CD14-positive monocyte (primary cell): ENCODE measurements around the gene RPTOR. TPM values are rescaled to one million over a fixed set of nuclear protein-coding genes. Genes with fewer than 3 reads are reported as not detected.

Source experiments
- DNase-seq, 3 donors: peaks; one replicate each; pipeline ENCODE4 v3.0.0-alpha.2; 2011 to 2022
- H2AFZ ChIP-seq: 2 replicates; pipeline ENCODE4 v1.6.0; 2012; ENCODE audit warnings: mild to moderate bottlenecking, low read depth, low read length, inconsistent platforms; ENCODE audit not compliant: insufficient read depth, poor library complexity, severe bottlenecking
- H3K27ac ChIP-seq, 2 donors: 1 replicate in 1 of 2; 2 replicates in 1 of 2; pipeline ENCODE4 v1.5.1; 2012 to 2013; ENCODE audit warnings: low read length in 2 of 2, control low read depth in 1 of 2, inconsistent platforms in 1 of 2, low read depth in 1 of 2, mild to moderate bottlenecking in 1 of 2
- H3K27me3 ChIP-seq, 2 donors: one replicate each; pipeline versions ENCODE4 v1.6.0 to v1.6.1; 2011 to 2013; ENCODE audit warnings: low read length in 2 of 2; ENCODE audit not compliant: control insufficient read depth in 2 of 2, insufficient read depth in 2 of 2
- H3K36me3 ChIP-seq, 2 donors: replicated peaks in 1 of 2; 1 replicate in 1 of 2; 2 replicates in 1 of 2; pipeline versions ENCODE4 v1.5.1 to v1.6.1; 2012 to 2013; ENCODE audit warnings: low read length in 2 of 2, control low read depth in 1 of 2, inconsistent platforms in 1 of 2, mild to moderate bottlenecking in 1 of 2; ENCODE audit not compliant: insufficient read depth in 2 of 2, control insufficient read depth in 1 of 2
- H3K4me1 ChIP-seq, 2 donors: 1 replicate in 1 of 2; 2 replicates in 1 of 2; pipeline versions ENCODE4 v1.5.1 to v1.6.1; 2012 to 2013; ENCODE audit warnings: low read length in 2 of 2, control low read depth in 1 of 2, inconsistent platforms in 1 of 2, mild to moderate bottlenecking in 1 of 2, moderate library complexity in 1 of 2; ENCODE audit not compliant: insufficient read depth in 2 of 2, control insufficient read depth in 1 of 2
- H3K4me2 ChIP-seq: replicated peaks from 2 replicates; pipeline ENCODE3; 2012; ENCODE audit warnings: low read length, moderate library complexity, mild to moderate bottlenecking; ENCODE audit not compliant: poor library complexity, severe bottlenecking; ENCODE audit errors: extremely low read depth
- H3K4me3 ChIP-seq, 3 experiments: fragments of 200-600 bp in 1 of 3; sonication (generic) in 1 of 3; replicated peaks in 1 of 3; 1 replicate in 2 of 3; 2 replicates in 1 of 3; pipeline ENCODE4 v1.5.1; 2011 to 2013; ENCODE audit warnings: low read length in 3 of 3, mild to moderate bottlenecking in 3 of 3, control low read depth in 2 of 3, low read depth in 2 of 3, inconsistent platforms in 1 of 3, moderate library complexity in 1 of 3
- H3K79me2 ChIP-seq: 2 replicates; pipeline ENCODE4 v1.6.0; 2012; ENCODE audit warnings: mild to moderate bottlenecking, control low read depth, inconsistent platforms, low read length, moderate library complexity; ENCODE audit not compliant: insufficient read depth
- H3K9ac ChIP-seq: 2 replicates; pipeline ENCODE4 v1.6.0; 2017; ENCODE audit warnings: low read length, mild to moderate bottlenecking; ENCODE audit not compliant: insufficient read depth, poor library complexity, severe bottlenecking
- H3K9me3 ChIP-seq, 2 donors: replicated peaks in 1 of 2; 1 replicate in 1 of 2; 2 replicates in 1 of 2; pipeline versions ENCODE4 v1.5.1 to v1.6.1; 2012 to 2013; ENCODE audit warnings: low read length in 2 of 2, control low read depth in 1 of 2; ENCODE audit not compliant: control insufficient read depth in 1 of 2, insufficient read depth in 1 of 2
- H4K20me1 ChIP-seq: 2 replicates; pipeline ENCODE4 v1.6.0; 2012; ENCODE audit warnings: mild to moderate bottlenecking, low read length, control low read depth, moderate library complexity; ENCODE audit not compliant: insufficient read depth
- H3K27ac Mint-ChIP-seq, 7 donors: one replicate each; pipeline ENCODE4 v1.8.0; 2020; ENCODE audit warnings: mild to moderate bottlenecking in 7 of 7, mixed read lengths in 7 of 7, moderate library complexity in 6 of 7, inconsistent platforms in 2 of 7
- H3K27me3 Mint-ChIP-seq, 3 donors: one replicate each; pipeline ENCODE4 v1.8.0; 2021 to 2022; ENCODE audit warnings: low read depth in 3 of 3, mild to moderate bottlenecking in 3 of 3, mixed read lengths in 3 of 3, moderate library complexity in 3 of 3, inconsistent platforms in 1 of 3
- H3K36me3 Mint-ChIP-seq, 2 donors: one replicate each; pipeline ENCODE4 v1.8.0; 2020; ENCODE audit warnings: mixed read lengths in 2 of 2, inconsistent platforms in 1 of 2, mild to moderate bottlenecking in 1 of 2
- H3K4me1 Mint-ChIP-seq: one replicate; pipeline ENCODE4 v1.8.0; 2020; ENCODE audit warnings: mild to moderate bottlenecking, mixed read lengths
- H3K4me3 Mint-ChIP-seq, 2 donors: one replicate each; pipeline ENCODE4 v1.8.0; 2020; ENCODE audit warnings: mild to moderate bottlenecking in 2 of 2, mixed read lengths in 2 of 2, moderate library complexity in 1 of 2
- H3K9me3 Mint-ChIP-seq, 7 donors: one replicate each; pipeline ENCODE4 v1.8.0; 2020 to 2022; ENCODE audit warnings: mixed read lengths in 7 of 7, mild to moderate bottlenecking in 6 of 7, moderate library complexity in 6 of 7, inconsistent platforms in 2 of 7
- CTCF ChIP-seq: fragments of 200-600 bp; IDR thresholded peaks from one replicate; pipeline ENCODE4 v1.8.0; 2022; ENCODE audit warnings: antibody characterized with exemption, mild to moderate bottlenecking
- WGBS: methylation state at CpG from one replicate; pipeline ENCODE4 v1.1.5; 2013; ENCODE audit warnings: missing lambda C conversion rate; ENCODE audit not compliant: insufficient coverage; 5-methylcytosine and 5-hydroxymethylcytosine counted together
- intact Hi-C, 2 donors: fragments of 100-400 bp; cut with micrococcal nuclease; formaldehyde crosslinking; loops; one replicate each; pipeline versions ENCODE4 v1.15.0 to v1.15.1; 2023
- polyA plus RNA-seq, 3 donors: library from polyadenylated mRNA; depleted of rRNA in 1 of 3; unstranded in 2 of 3; stranded (reverse) in 1 of 3; fragments of 300-500 nt in 2 of 3; fragments of >200 nt in 1 of 3; fragmentation: Illumina TruSeq in 2 of 3; gene quantifications; 1 replicate in 2 of 3; 2 replicates in 1 of 3; pipeline ENCODE4 v1.2.3, GENCODE V29; 2012 to 2021

RPTOR gene
- polyA plus RNA-seq, 3 donors: 1.1 to 8.7 (median 2.6) TPM

- H3K9ac ChIP-seq: no peak overlapping the region
- H3K4me1 ChIP-seq: no peaks in the 10 kb centered on the region
- WGBS: over 99% methylated on average over 12 of the region's 12 CpGs
- Mint-ChIP-seq H3K27ac (peak overlapping the region in 1 of 7 donors; percentile 67), H3K36me3 (peaks cover 40 to 51% of the 10 kb centered on the region in 2 donors), H3K4me3 (no peak overlapping the region), H3K27me3 (peaks cover 0 to 1% (median 0%) of the 10 kb centered on the region in 3 donors), H3K9me3 (peaks cover 0 to 1% (median 0%) of the 10 kb centered on the region in 7 donors), H3K4me1 (no peaks in the 10 kb centered on the region)
- H3K36me3 ChIP-seq: peaks cover 15 to 50% of the 10 kb centered on the region in 2 donors
- no peaks in the 10 kb centered on the region for H3K27me3 ChIP-seq
- no peaks in the 10 kb centered on the region for H3K9me3 ChIP-seq
- DNase-seq: no peak
- H3K79me2 ChIP-seq: no peaks in the 10 kb centered on the region
- intact Hi-C loops: no loop called here
- no peak overlapping the region for H2AFZ ChIP-seq
- no peaks in the 10 kb centered on the region for H4K20me1 ChIP-seq
- no peak overlapping the region for H3K4me2 ChIP-seq
- TF ChIP-seq CTCF: no peak
- no peak overlapping the region for H3K4me3 ChIP-seq
- H3K27ac ChIP-seq: no peak overlapping the region
These were observed 362.6 kb downstream of the RPTOR start for GRCh38 chr17:80907281-80907680.

GRCh38 chr17:80908211-80908610 is 363.6 kb downstream of the RPTOR start:
- Mint-ChIP-seq H3K27me3 (peaks cover 0 to 1% (median 0%) of the 10 kb centered on the region in 3 donors), H3K27ac (peak overlapping the region in 1 of 7 donors; percentile 23), H3K4me1 (no peaks in the 10 kb centered on the region), H3K36me3 (peaks cover 46 to 52% of the 10 kb centered on the region in 2 donors), H3K9me3 (peaks cover 0 to 3% (median 0%) of the 10 kb centered on the region in 7 donors), H3K4me3 (no peak overlapping the region)
- H3K79me2 ChIP-seq: no peaks in the 10 kb centered on the region
- no peak for DNase-seq
- no peaks in the 10 kb centered on the region for H3K4me1 ChIP-seq
- TF ChIP-seq CTCF: no peak
- no peak overlapping the region for H3K4me2 ChIP-seq
- no peak overlapping the region for H3K9ac ChIP-seq
- H3K9me3 ChIP-seq: no peaks in the 10 kb centered on the region
- 96% methylated on average over 11 of the region's 12 CpGs for WGBS
- peaks cover 15 to 57% of the 10 kb centered on the region in 2 donors for H3K36me3 ChIP-seq
- no peak overlapping the region for H2AFZ ChIP-seq
- no peaks in the 10 kb centered on the region for H4K20me1 ChIP-seq
- intact Hi-C loops: no loop called here
- H3K4me3 ChIP-seq: no peak overlapping the region
- no peaks in the 10 kb centered on the region for H3K27me3 ChIP-seq
- H3K27ac ChIP-seq: no peak overlapping the region
